OCI-LY1 (cell line): ENCODE results near the gene CCR7.

ENCODE experiments used
- H2AFZ ChIP-seq: fragments of 200-600 bp; sonication (generic), shearing (Covaris generic); 2 replicates; pipeline ENCODE4 v1.6.0; 2014; ENCODE audit warnings: antibody characterized with exemption, mild to moderate bottlenecking, low read length
- H3F3A ChIP-seq: fragments of 200-600 bp; sonication (generic), shearing (Covaris generic); 2 replicates; pipeline ENCODE4 v1.6.0; 2014; ENCODE audit warnings: mild to moderate bottlenecking, antibody characterized with exemption, low read length, moderate library complexity; ENCODE audit not compliant: insufficient read depth
- H3K27ac ChIP-seq: fragments of 200-600 bp; sonication (generic); 2 replicates; pipeline ENCODE4 v1.5.1; 2014; ENCODE audit warnings: low read length, mixed run types, mild to moderate bottlenecking, low read depth; ENCODE audit not compliant: poor library complexity, severe bottlenecking
- H3K27me3 ChIP-seq: fragments of 200-600 bp; sonication (generic); 2 replicates; pipeline ENCODE4 v1.6.0; 2014; ENCODE audit warnings: antibody characterized with exemption, mild to moderate bottlenecking, low read length, moderate library complexity; ENCODE audit not compliant: insufficient read depth
- H3K36me3 ChIP-seq: fragments of 200-600 bp; sonication (generic); 2 replicates; pipeline ENCODE4 v1.6.1; 2014; ENCODE audit warnings: mild to moderate bottlenecking, antibody characterized with exemption, low read length, moderate library complexity, mixed read lengths; ENCODE audit not compliant: insufficient read depth
- H3K4me1 ChIP-seq: fragments of 200-600 bp; sonication (generic); 2 replicates; pipeline ENCODE4 v1.5.1; 2014; ENCODE audit warnings: mild to moderate bottlenecking, low read length, moderate library complexity; ENCODE audit not compliant: insufficient read depth, severe bottlenecking
- H3K4me2 ChIP-seq: fragments of 200-600 bp; sonication (generic), shearing (Covaris generic); 2 replicates; pipeline ENCODE4 v1.6.1; 2014; ENCODE audit warnings: low read length
- H3K4me3 ChIP-seq: fragments of 200-600 bp; sonication (generic); 2 replicates; pipeline ENCODE4 v1.5.1; 2014; ENCODE audit warnings: low read length, low read depth, mild to moderate bottlenecking, mixed read lengths; ENCODE audit not compliant: poor library complexity, severe bottlenecking
- H3K79me2 ChIP-seq: fragments of 200-600 bp; shearing (Covaris generic); 2 replicates; pipeline ENCODE4 v1.6.1; 2016; ENCODE audit warnings: mixed run types, low read length, mixed read lengths; ENCODE audit not compliant: insufficient read depth
- H3K9ac ChIP-seq: fragments of 200-600 bp; sonication (generic), shearing (Covaris generic); 2 replicates; pipeline ENCODE4 v1.6.1; 2014; ENCODE audit warnings: mild to moderate bottlenecking, low read length, mixed read lengths
- H3K9me2 ChIP-seq: fragments of 200-600 bp; sonication (generic), shearing (Covaris generic); 2 replicates; pipeline ENCODE4 v1.6.1; 2014; ENCODE audit warnings: low read depth, mild to moderate bottlenecking, low read length, mixed read lengths
- H3K9me3 ChIP-seq: fragments of 200-600 bp; shearing (Covaris generic); 2 replicates; pipeline ENCODE4 v1.6.1; 2014; ENCODE audit warnings: low read length, mixed read lengths
- H4K20me1 ChIP-seq: fragments of 200-600 bp; sonication (generic), shearing (Covaris generic); 2 replicates; pipeline ENCODE4 v1.6.0; 2016; ENCODE audit warnings: mild to moderate bottlenecking, low read length; ENCODE audit not compliant: insufficient read depth
- EZH2 ChIP-seq: fragments of 200-600 bp; sonication (generic), shearing (Covaris generic); IDR thresholded peaks from 2 replicates; pipeline ENCODE4 v1.8.0; 2017; ENCODE audit warnings: borderline replicate concordance, mixed run types, mild to moderate bottlenecking, antibody characterized with exemption, low read length, moderate library complexity, mixed read lengths
- TF ChIP-seq, protein P1 (sequence below): fragments of 200-600 bp; sonication (generic), shearing (Covaris generic); IDR thresholded peaks from 2 replicates; pipeline ENCODE4 v1.5.1; 2017; ENCODE audit warnings: mild to moderate bottlenecking, antibody characterized with exemption, low read length, moderate library complexity, mixed read lengths

Gene CCR7

DNA sequence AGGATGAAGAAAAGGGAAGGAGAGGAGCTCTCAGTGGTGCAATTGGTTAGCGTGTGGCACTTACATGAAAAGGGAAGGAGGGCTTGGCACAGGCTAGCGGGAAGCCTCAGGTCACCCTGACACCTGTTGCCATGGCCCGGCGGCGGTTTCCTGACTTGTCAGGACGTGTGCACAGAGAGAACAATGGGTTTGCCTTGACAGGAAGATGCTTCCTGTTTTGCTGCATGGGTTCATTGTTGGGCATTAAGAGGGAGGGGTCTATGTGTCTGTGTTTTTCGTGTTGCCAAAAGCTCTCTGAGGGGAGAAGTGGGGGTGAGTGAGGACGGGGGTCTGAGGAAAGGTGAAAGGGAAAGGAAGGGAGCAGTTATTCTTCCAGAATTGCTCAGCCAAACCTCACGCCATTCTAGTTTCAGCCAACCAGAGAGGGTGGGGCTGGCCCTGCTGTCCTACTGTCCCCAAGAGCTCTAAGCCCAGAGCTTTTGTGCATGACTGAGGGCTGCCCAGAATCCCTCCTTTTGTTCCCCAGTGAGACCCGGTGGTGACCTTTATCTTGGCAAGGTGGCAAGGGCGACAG lies 17.1 kb upstream of the CCR7 start:
- Histone ChIP-seq H3K9ac (no peak overlapping the region; the same call in 1 of the 2 replicates), H3K9me3 (no peaks in the 10 kb centered on the region), H3K27me3 (no peaks in the 10 kb centered on the region; the same call in 1 of the 2 replicates), H3K9me2 (no peaks in the 10 kb centered on the region), H3F3A (no peaks in the 10 kb centered on the region), H3K27ac (peak overlapping the region; percentile 13), H3K4me3 (peak overlapping the region; percentile 24), H3K36me3 (no peaks in the 10 kb centered on the region), H3K4me2 (peak overlapping the region; percentile 50; the same call in 1 of the 2 replicates), H4K20me1 (no peaks in the 10 kb centered on the region), H3K4me1 (peaks cover 13% of the 10 kb centered on the region), H2AFZ (no peak overlapping the region), H3K79me2 (no peaks in the 10 kb centered on the region)
- TF ChIP-seq EZH2: no peak
- TF ChIP-seq, protein P1, sequence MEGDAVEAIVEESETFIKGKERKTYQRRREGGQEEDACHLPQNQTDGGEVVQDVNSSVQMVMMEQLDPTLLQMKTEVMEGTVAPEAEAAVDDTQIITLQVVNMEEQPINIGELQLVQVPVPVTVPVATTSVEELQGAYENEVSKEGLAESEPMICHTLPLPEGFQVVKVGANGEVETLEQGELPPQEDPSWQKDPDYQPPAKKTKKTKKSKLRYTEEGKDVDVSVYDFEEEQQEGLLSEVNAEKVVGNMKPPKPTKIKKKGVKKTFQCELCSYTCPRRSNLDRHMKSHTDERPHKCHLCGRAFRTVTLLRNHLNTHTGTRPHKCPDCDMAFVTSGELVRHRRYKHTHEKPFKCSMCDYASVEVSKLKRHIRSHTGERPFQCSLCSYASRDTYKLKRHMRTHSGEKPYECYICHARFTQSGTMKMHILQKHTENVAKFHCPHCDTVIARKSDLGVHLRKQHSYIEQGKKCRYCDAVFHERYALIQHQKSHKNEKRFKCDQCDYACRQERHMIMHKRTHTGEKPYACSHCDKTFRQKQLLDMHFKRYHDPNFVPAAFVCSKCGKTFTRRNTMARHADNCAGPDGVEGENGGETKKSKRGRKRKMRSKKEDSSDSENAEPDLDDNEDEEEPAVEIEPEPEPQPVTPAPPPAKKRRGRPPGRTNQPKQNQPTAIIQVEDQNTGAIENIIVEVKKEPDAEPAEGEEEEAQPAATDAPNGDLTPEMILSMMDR: no peak

DNA sequence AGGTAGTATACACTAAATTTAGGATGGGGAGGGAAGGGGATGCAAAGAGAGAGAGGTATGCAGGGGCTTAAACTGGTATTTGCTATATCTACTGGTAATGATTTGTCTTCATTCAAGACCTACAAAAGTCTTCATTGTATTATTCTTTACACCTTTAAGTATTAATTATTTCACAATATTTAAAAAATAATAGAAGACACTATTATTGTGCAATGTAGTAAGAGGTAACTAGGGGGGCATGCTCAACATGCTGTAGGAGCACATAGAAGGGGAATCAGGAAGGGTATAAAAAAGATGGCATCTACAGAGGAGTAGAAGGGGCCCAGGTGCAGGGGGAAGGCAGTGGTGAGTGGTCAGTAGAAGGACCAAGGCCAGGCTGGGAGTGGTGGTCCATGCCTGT lies 14.9 kb upstream of the CCR7 start:
- Histone ChIP-seq H3K27ac (no peak overlapping the region), H3K79me2 (no peaks in the 10 kb centered on the region), H3F3A (no peaks in the 10 kb centered on the region), H3K9me2 (no peaks in the 10 kb centered on the region), H3K4me2 (no peak overlapping the region), H4K20me1 (no peaks in the 10 kb centered on the region), H3K4me1 (peaks cover 13% of the 10 kb centered on the region), H3K36me3 (no peaks in the 10 kb centered on the region), H3K9me3 (0 out of 2 replicates have a peak, but pooled peaks cover 2% of the 10 kb centered on the region), H3K27me3 (no peaks in the 10 kb centered on the region), H2AFZ (no peak overlapping the region), H3K4me3 (no peak overlapping the region), H3K9ac (no peak overlapping the region)
- TF ChIP-seq EZH2: no peak
- TF ChIP-seq, protein P1: no peak

DNA sequence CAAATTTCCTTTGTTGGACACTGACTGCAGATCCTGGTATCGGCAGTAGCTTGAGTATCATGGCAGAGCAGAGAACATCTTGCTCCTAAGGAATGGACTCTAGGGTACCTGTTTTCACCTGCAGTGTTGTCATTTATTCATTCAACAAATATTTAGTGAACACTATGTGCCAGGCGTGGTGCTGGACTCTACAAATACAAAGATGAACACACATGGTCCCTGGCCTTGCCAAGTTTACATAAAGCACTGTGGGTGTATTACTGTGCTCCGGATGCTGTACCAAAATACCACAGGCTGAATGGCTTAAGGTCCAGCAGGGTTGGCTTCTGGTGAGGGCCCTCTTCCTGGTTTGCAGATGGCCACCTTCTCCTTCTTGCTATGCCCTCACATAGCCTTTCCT lies 14.2 kb upstream of the CCR7 start:
- H3K79me2 ChIP-seq: no peaks in the 10 kb centered on the region
- no peak overlapping the region for H3K4me3 ChIP-seq
- H3K27me3 ChIP-seq: no peaks in the 10 kb centered on the region
- H3K9me2 ChIP-seq: no peaks in the 10 kb centered on the region
- no peak for TF ChIP-seq EZH2
- TF ChIP-seq, protein P1: no peak
- no peaks in the 10 kb centered on the region for H4K20me1 ChIP-seq
- H2AFZ ChIP-seq: no peak overlapping the region
- H3F3A ChIP-seq: no peaks in the 10 kb centered on the region
- no peaks in the 10 kb centered on the region for H3K36me3 ChIP-seq
- peaks cover 13% of the 10 kb centered on the region for H3K4me1 ChIP-seq
- H3K9me3 ChIP-seq: peaks cover 7% of the 10 kb centered on the region; the same call in 1 of the 2 replicates
- H3K4me2 ChIP-seq: no peak overlapping the region
- no peak overlapping the region for H3K27ac ChIP-seq
- H3K9ac ChIP-seq: no peak overlapping the region
